ENCODE data around the gene SHROOM2.

SHROOM2 gene

GRCh38 chrX:9952300-9952699 lies 166.1 kb downstream of the SHROOM2 start:
- DNase-seq = no peak

GRCh38 chrX:9953396-9953795 lies 167.2 kb downstream of the SHROOM2 start:
- DNase-seq = no peak

GRCh38 chrX:9955506-9955905 lies 169.3 kb downstream of the SHROOM2 start:
- DNase-seq = no peak

- DNase-seq = no peak
These were observed 171.5 kb downstream of the SHROOM2 start for GRCh38 chrX:9957743-9958142.

GRCh38 chrX:9958183-9958582 lies 172.0 kb downstream of the SHROOM2 start:
- no peak for DNase-seq

- DNase-seq = no peak
These were observed 175.5 kb downstream of the SHROOM2 start for GRCh38 chrX:9961750-9962149.

GRCh38 chrX:9966775-9967408 lies 180.7 kb downstream of the SHROOM2 start, which contains the start of gene CLDN34:
CLDN34 (plus strand) TSS chrX:9967358; CDS start chrX:9967358, 0 bp downstream.
- no peak for DNase-seq

- no peak for DNase-seq
These were observed 191.4 kb downstream of the SHROOM2 start for GRCh38 chrX:9977635-9978034.

- no peak for DNase-seq
These were observed 194.2 kb downstream of the SHROOM2 start for GRCh38 chrX:9980401-9980800.

GRCh38 chrX:9980927-9981326 lies 194.7 kb downstream of the SHROOM2 start:
- no peak for DNase-seq

GRCh38 chrX:9983441-9983840 lies 197.2 kb downstream of the SHROOM2 start:
- DNase-seq = no peak

GRCh38 chrX:9983846-9984245 lies 197.6 kb downstream of the SHROOM2 start:
- no peak for DNase-seq

DNA sequence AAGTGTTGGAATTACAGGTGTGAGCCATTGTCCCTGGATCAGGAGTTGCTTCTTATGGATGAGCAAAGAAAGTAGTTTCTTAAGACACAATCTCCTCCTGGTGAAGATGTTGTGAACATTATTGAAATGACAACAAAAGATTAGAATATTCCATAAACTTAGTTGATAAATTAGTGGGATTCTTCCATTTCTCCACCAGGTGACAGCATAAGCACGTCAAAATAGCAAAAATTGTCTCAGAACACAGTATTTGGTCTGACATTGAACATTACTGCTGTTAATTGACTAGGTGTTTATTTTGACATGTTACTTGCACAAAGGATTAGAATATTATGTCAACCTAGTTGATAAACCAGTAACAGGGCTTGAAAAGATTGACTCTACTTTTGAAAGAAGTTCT lies 202.5 kb downstream of the SHROOM2 start:
- DNase-seq = no peak

GRCh38 chrX:9992061-9992460 lies 205.8 kb downstream of the SHROOM2 start:
- no peak for DNase-seq

DNA sequence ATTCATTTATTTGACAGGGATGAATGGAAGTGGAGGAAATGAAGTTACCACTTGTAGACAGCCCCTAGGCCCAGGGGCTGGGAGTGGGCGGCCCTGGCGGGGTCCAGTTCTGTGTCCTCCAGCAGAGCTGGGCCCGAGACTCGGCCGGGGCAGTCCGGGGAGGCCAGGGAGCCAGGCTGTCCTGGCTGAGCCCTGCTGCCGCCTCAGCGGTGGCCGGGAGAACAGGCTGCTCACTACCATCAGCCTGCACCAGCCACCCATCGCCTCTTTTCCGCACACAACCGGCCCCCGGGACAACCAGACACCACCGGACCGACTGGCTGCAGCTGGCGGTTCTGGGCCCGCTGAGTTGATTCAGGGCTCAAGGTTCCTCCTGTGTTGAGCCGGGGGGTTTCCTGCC lies 206.5 kb downstream of the SHROOM2 start:
- no peak for DNase-seq

DNA sequence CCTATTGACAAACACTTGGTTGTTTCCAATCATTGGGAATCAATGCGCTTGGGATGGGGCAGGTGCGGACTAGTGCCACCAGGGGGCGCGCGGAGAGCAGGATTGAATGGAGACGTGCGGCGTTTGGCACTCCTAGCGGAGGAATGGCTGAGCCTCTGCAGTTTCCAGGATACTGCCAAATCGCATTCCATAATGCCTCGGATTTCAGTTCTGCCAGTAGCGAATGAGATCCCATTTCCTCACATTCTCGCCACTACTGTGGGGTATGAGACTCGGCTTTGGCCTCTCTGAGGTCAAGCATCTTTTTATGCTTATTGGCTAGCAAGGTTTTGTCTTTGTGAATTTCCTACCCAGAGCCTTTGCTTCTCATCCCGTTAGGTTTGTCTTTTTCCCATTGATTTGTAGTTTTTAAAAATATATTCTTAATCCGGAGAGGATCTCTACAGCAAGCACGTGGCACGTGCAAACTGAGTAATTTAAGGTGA lies 209.7 kb downstream of the SHROOM2 start:
- peak; percentile 65 for DNase-seq

- no peak for DNase-seq
These were observed 210.8 kb downstream of the SHROOM2 start for GRCh38 chrX:9997041-9997440.

- DNase-seq = no peak
These were observed 211.3 kb downstream of the SHROOM2 start for GRCh38 chrX:9997524-9997923.

All from activated CD4-positive, alpha-beta T cell treated with anti-CD3 and anti-CD28 coated beads for 1 hour (primary cell).